HG03108 (cell line): Measurements from ENCODE around the gene NPIPB2.
"Not testable (repeated sequence)": the region's sequence is repeated elsewhere in the genome, so short reads cannot be mapped to it uniquely, and the experiment has no call there.

Experiments used
- ATAC-seq: cut with Tn5 transposase; IDR thresholded peaks from one replicate; pipeline ENCODE4 v1.9.1; 2021; ENCODE audit warnings: moderate library complexity; ENCODE audit not compliant: unreplicated experiment

NPIPB2 gene

GRCh38 chr16:11941945-11942344, at the start of gene NPIPB2:
Gene NPIPB2 (minus strand): TSS chr16:11942045. CDS start chr16:11942045, 0 bp downstream.
- ATAC-seq = not testable (repeated sequence)

GRCh38 chr16:11990702-11991390, 49.0 kb upstream of the NPIPB2 start:
- peak; percentile 44 for ATAC-seq

DNA sequence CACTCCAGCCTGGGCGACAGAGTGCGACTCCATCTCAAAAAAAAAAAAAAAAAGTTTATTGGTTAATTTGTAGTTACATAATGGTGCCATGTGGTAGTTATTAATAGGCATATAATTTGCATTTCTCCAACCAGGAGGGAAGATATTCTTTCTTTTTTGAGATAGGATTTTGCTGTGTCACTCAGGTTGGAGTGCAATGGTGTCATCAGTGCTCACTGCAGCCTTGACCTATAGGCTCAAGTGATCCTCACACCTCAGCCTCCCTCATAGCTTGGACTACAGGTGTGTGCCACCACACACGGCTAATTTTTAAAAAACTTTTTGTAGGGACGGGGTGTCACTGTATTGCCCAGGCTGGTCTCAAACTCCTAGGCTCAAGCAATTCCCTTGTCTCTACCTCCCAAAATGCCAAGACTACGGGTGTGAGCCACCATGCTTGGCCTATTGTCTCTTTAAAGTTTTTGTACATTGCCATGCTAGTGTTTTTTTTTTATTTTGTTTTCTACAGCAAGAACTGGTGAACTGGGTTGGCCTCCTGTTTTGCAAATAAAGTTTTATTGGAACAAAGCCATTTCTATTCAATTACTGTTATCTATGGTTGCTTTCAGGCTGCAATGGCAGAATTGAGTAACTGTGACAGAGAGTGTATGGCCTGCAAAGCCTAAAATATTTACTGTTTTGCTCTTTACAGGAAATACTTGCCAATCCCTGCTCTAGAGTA, 46.6 kb upstream of the NPIPB2 start:
- no peak for ATAC-seq

DNA sequence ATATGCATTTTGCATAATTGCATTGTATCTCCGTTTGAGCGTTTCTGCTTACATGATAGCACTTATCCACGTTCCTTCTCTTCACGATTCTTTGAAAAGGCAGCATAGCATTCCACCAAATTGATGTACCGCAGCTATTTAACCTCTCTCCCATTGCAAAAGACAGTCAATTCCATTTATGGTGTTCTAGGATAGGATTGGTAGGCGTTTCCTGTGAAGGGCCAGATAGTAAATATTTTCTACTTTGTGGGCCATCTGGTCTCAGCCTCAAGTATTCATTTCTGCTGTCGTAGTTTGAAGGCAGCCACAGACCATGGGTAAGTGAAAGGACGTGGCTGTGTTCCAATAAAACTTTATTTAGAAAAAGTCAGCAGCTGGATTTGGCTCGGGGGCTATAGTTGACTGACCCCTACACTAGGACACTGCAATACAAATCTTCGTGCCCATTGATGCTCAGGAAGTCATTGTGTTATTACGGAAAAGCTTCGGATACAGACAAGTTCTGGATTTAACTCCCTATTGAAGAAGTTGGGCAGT, 44.7 kb upstream of the NPIPB2 start:
- ATAC-seq = no peak

GRCh38 chr16:11985250-11985649, 43.4 kb upstream of the NPIPB2 start:
- ATAC-seq = no peak

- no peak for ATAC-seq
These were observed 38.4 kb upstream of the NPIPB2 start for GRCh38 chr16:11980136-11980844.

- no peak for ATAC-seq
These were observed 37.3 kb upstream of the NPIPB2 start for GRCh38 chr16:11979013-11979672.

DNA sequence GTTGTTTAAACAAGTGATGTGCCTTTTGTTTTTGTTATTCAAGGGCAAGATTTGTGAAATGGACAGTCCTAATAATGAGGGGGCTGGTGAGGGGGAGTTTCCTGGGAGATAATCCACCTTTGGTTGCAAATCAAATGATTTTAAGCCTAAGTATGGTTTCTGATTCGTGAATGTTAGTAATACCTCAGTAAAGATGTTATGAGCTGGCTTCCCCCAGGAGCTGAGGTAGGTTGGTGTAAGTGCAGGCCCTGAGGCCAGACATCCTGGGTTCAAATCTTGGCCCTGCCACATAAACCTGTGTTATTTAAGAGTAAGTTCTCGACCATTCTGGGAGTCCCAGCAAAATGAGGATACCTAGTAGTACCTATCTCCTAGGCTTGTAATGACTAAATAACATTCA, 36.2 kb upstream of the NPIPB2 start:
- ATAC-seq = no peak

DNA sequence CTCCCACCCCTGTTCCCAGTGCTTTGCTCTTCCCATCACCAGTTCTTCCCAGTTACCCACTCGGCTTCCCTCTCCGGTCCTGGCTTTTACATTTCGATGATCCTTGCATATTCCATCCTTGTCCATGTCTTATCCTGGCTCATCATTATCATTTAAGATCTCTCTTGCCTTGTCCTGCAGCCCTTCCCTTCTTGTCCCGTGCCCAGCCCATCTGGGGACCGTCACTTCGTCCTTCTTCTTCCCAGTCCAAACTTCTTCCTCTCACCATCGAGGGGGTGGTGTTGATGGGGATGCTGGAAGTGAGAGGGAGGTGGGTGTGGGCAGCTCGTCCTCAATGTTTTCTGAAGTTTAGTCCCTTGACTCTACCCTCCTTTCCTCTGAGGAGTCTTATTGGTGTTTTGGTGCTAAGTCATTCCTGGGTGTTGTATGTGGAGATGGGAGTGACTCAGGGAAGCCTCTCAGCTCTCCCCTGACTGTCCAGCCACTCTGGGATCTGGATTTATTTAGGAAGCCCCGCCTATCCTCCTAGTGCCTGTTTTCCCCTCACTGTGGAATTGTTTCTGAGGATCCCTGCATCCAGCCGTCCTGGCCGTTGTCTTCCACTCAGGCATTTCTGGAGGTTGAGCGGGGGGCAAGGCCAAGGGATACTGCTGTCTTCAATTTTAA, 35.7 kb upstream of the NPIPB2 start:
- no peak for ATAC-seq

DNA sequence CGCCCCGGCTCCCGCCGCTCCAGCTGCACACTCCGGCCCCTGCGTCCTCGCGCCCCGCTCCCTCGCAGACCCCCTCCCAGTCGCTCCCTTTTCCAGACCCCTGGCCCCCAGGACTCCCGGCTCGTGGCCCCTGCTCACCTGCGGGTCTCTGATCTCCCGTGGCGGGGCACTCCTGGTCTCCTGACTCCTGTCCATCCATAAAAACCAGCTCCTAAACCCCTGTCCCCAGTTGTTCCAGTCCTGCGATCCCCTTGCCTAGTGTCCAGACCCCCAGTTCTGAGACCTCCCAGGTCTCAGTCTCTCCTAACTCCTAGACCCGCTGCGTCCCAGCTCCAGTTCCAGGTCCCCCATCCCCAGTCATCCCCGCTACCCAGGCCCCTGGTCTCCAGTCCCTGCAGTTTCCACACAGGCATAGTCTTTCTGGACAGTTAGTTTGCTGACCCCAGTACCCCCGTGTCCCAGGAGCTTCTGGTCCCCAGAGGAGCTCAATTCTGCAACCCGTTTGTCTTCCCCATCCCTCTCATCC, 35.1 kb upstream of the NPIPB2 start:
- no peak for ATAC-seq

DNA sequence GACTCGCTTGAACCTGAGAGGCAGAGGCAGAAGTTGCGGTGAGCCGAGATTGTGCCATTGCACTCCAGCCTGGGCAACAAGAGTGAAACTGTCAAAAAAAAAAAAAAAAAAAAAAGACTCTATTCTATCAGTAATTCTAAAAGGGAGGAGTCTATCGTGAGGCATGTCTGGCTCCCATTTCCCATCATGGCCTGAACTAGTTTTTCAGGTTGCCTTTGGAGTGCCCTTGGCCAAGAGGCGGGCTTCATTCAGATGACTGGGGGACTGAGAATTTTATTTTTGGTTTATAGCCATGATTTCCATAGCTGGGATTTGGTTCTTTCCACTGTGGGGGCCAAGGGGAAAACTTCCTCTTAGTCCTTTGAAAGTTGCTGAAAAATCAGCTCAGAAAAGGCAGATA, 31.2 kb upstream of the NPIPB2 start:
- ATAC-seq = no peak

GRCh38 chr16:11972128-11972527, 30.3 kb upstream of the NPIPB2 start:
- no peak for ATAC-seq

DNA sequence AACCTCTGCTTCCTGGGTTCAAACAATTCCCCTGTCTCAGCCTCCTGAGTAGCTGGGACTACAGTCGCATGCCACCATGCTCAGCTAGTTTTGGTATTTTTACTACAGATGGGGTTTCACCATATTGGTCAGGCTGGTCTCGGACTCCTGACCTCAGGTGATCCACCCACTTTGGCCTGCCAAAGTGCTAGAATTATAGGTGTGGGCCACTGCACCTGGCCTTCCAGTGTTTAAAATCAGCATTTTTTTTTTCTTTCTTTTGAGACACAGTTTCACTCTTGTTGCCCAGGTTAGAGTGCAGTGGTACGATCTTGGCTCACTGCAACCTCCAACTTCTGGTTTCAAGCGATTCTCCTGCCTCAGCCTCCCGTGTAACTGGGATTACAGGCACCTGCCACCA, 28.4 kb upstream of the NPIPB2 start:
- not testable (repeated sequence) for ATAC-seq

GRCh38 chr16:11968577-11968976, 26.7 kb upstream of the NPIPB2 start:
- no peak for ATAC-seq

DNA sequence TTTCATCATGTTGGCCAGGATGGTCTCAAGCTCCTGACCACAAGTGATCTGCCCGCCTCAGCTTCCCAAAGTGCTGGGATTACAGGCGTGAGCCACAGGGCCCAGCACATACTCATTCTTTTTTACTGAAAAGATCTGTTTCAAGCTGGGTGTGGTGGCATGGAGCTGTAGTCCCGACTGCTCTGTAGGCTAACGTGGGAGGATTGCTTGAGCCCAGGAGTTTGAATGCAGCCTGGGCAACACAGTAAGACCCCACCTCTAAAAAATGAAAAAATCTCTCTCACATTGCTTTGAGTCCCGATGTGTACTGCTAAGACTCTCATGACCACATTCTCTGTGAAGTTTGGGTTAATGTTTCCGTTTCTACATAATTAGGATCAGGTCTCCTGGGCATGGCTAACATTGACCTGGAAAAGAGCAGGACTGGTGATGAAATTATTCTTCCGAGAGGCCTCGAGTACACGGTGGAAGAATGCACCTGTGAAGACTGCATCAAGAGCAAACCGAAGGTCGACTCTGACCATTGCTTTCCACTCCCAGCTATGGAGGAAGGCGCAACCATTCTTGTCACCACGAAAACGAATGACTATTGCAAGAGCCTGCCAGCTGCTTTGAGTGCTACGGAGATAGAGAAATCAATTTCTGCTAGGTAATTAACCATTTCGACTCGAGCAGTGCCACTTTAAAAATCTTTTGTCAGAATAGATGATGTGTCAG, 25.5 kb upstream of the NPIPB2 start:
- no peak for ATAC-seq

- ATAC-seq = peak; percentile 30
These were observed 24.3 kb upstream of the NPIPB2 start for GRCh38 chr16:11966173-11966572.

DNA sequence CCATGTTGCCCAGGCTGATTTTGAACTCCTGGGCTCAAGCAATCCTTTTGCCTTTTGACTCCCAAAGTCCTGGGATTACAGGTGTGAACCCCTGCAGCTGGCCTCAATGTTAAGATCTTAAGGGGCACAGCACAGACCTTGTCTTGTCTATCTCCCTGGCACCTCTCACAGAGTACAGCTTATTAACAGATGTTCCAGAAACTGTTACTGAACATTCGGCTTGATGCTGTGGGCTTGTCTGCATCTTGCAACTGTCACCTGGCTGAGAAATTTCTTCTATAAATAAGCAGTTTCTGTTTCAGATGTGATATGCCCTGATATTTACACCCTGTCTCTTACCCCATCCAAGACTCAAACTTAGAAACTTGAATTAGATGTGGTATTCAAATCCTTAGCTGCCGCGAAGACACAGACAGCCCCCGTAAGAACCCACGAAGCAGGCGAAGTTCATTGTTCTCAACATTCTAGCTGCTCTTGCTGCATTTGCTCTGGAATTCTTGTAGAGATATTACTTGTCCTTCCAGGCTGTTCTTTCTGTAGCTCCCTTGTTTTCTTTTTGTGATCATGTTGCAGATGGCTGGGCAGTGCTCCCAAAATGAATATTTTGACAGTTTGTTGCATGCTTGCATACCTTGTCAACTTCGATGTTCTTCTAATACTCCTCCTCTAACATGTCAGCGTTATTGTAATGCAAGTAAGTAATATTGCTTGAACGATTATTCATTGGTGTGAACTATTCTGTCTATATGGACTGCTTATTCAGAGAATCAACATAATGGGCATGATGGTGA, 23.1 kb upstream of the NPIPB2 start, which contains the start of gene TNFRSF17:
TSS of gene TNFRSF17 (plus strand) at position 450 of the 791 bp plus-strand sequence. CDS start at position 565, 115 bp downstream.
- ATAC-seq = peak; percentile 69

GRCh38 chr16:11963706-11964105, 21.9 kb upstream of the NPIPB2 start:
- ATAC-seq = no peak

DNA sequence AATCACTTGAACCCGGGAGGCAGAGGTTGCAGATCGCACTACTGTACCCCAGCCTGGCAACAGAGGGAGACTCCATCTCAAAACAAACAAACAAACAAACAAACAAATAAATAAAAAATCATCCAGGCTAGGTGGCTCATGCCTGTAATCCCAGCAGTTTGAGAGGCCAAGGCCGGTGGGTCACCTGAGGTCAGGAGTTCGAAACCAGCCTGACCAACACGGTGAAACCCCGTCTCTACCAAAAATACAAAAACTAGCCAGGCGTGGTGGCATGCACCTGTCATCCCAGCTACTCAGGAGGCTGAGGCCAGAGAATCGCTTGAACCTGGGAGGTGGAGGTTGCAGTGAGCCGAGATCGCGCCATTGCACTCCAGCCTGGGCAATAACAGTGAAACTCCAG, 21.1 kb upstream of the NPIPB2 start:
- ATAC-seq = not testable (repeated sequence)
